Endodermal cell (in vitro differentiated cells): ENCODE data around the gene HDGFL2. TPM values are rescaled to one million over a fixed set of nuclear protein-coding genes. Genes with fewer than 3 reads are reported as not detected.

Experiments used
- DNase-seq: peaks from one replicate; pipeline ENCODE4 v3.0.0-alpha.2; 2017
- H3K27ac ChIP-seq: 2 replicates; pipeline ENCODE4 v1.5.1; 2013; ENCODE audit warnings: mild to moderate bottlenecking, low read depth, low read length, moderate library complexity
- H3K27me3 ChIP-seq: 2 replicates; pipeline ENCODE4 v1.6.1; 2013; ENCODE audit warnings: mild to moderate bottlenecking, low read length, moderate library complexity; ENCODE audit not compliant: insufficient read depth, control insufficient read depth, poor library complexity, severe bottlenecking
- H3K36me3 ChIP-seq: 2 replicates; pipeline ENCODE4 v1.7.0; 2013; ENCODE audit warnings: mild to moderate bottlenecking, low read length, moderate library complexity; ENCODE audit not compliant: control insufficient read depth, insufficient read depth
- H3K4me1 ChIP-seq: one replicate; pipeline ENCODE4 v1.7.0; 2013; ENCODE audit warnings: low read length; ENCODE audit not compliant: control insufficient read depth, insufficient read depth
- H3K4me3 ChIP-seq: 2 replicates; pipeline ENCODE4 v1.5.1; 2013; ENCODE audit warnings: mild to moderate bottlenecking, low read length, moderate library complexity
- H3K9ac ChIP-seq: 2 replicates; pipeline ENCODE4 v1.6.1; 2013; ENCODE audit warnings: mild to moderate bottlenecking, low read length, moderate library complexity; ENCODE audit not compliant: poor library complexity, severe bottlenecking; ENCODE audit errors: extremely low read depth
- H3K9me3 ChIP-seq: 2 replicates; pipeline ENCODE4 v1.6.1; 2013; ENCODE audit warnings: mild to moderate bottlenecking, low read length, moderate library complexity; ENCODE audit not compliant: control insufficient read depth
- H3K27ac Mint-ChIP-seq: 2 replicates; pipeline ENCODE4 v1.8.0; 2020; ENCODE audit warnings: mixed read lengths
- H3K27me3 Mint-ChIP-seq: 2 replicates; pipeline ENCODE4 v1.8.0; 2021; ENCODE audit warnings: mild to moderate bottlenecking, mixed read lengths; ENCODE audit not compliant: insufficient read depth
- H3K36me3 Mint-ChIP-seq: 2 replicates; pipeline ENCODE4 v1.8.0; 2020; ENCODE audit warnings: low read depth, mixed read lengths
- H3K4me1 Mint-ChIP-seq: 2 replicates; pipeline ENCODE4 v1.8.0; 2020; ENCODE audit warnings: mixed read lengths
- H3K4me3 Mint-ChIP-seq: 2 replicates; pipeline ENCODE4 v1.8.0; 2020; ENCODE audit warnings: mild to moderate bottlenecking, moderate library complexity, mixed read lengths
- H3K9me3 Mint-ChIP-seq: 2 replicates; pipeline ENCODE4 v1.8.0; 2020; ENCODE audit warnings: mild to moderate bottlenecking, mixed read lengths
- CTCF ChIP-seq: fragments of 200-600 bp; sonication (generic); conservative IDR thresholded peaks from 2 replicates; pipeline ENCODE4 v1.5.0; 2021; ENCODE audit warnings: antibody characterized with exemption, mild to moderate bottlenecking
- whole genome bisulfite sequencing, 2 experiments: methylation state at CpG; one replicate each; pipeline versions ENCODE4 v1.1.5 to v1.1.7; 2013; ENCODE audit warnings: missing lambda C conversion rate in 2 of 2, mixed read lengths in 1 of 2; ENCODE audit not compliant: insufficient coverage in 1 of 2, insufficient read length in 1 of 2; 5-methylcytosine and 5-hydroxymethylcytosine counted together
- total RNA-seq, 2 donors: library from RNA; stranded (reverse); fragmentation: NEBNext Ultra II Directional in 1 of 2; extraction: Animal tissue kit (Norgen Biotek cat#: 25700) in 1 of 2; gene quantifications; 2 replicates in 1 of 2; 3 replicates in 1 of 2; pipeline ENCODE4 v1.2.1, GENCODE V29; 2021

The HDGFL2 gene
- total RNA-seq, 2 donors from 2014 or later, result 117 TPM

- no peak for DNase-seq
Observed at GRCh38 chr19:4519172-4519496, 47.0 kb downstream of the HDGFL2 start.

GRCh38 chr19:4519521-4520277 is 47.6 kb downstream of the HDGFL2 start:
- Histone ChIP-seq H3K36me3 (no peaks in the 10 kb centered on the region), H3K4me3 (no peak overlapping the region), H3K27me3 (no peaks in the 10 kb centered on the region), H3K9me3 (no peaks in the 10 kb centered on the region), H3K9ac (no peak overlapping the region), H3K4me1 (no peaks in the 10 kb centered on the region), H3K27ac (no peak overlapping the region)
- H3K36me3 Mint-ChIP-seq, result no peaks in the 10 kb centered on the region
- no peak for TF ChIP-seq CTCF
- H3K27me3 Mint-ChIP-seq, result peaks cover 27% of the 10 kb centered on the region
- no peak overlapping the region for H3K4me3 Mint-ChIP-seq
- no peak for DNase-seq
- H3K27ac Mint-ChIP-seq, result no peak overlapping the region
- H3K9me3 Mint-ChIP-seq, result peaks cover 1% of the 10 kb centered on the region
- WGBS, 2 experiments, result 82 to 86% methylated on average over 8 to 9 of the region's 9 CpGs
- H3K4me1 Mint-ChIP-seq, result no peaks in the 10 kb centered on the region

More at GRCh38 chr19:4519172-4519496, 47.0 kb downstream of the HDGFL2 start:
- no peak overlapping the region for H3K4me3 Mint-ChIP-seq
- Histone ChIP-seq H3K27me3 (no peaks in the 10 kb centered on the region), H3K4me1 (no peaks in the 10 kb centered on the region), H3K4me3 (no peak overlapping the region), H3K9ac (no peak overlapping the region), H3K9me3 (no peaks in the 10 kb centered on the region), H3K27ac (no peak overlapping the region), H3K36me3 (no peaks in the 10 kb centered on the region)
- H3K27ac Mint-ChIP-seq, result no peak overlapping the region
- peaks cover 1% of the 10 kb centered on the region for H3K9me3 Mint-ChIP-seq
- peaks cover 29% of the 10 kb centered on the region for H3K27me3 Mint-ChIP-seq
- TF ChIP-seq CTCF, result no peak
- H3K4me1 Mint-ChIP-seq, result no peaks in the 10 kb centered on the region
- H3K36me3 Mint-ChIP-seq, result no peaks in the 10 kb centered on the region
- 87 to 100% methylated on average over 1 to 6 of the region's 6 CpGs for WGBS, 2 experiments

- no peaks in the 10 kb centered on the region for H3K27me3 ChIP-seq
- H3K27ac ChIP-seq, result no peak overlapping the region
- H3K9me3 ChIP-seq, result no peaks in the 10 kb centered on the region
- peaks cover 19% of the 10 kb centered on the region for H3K27me3 Mint-ChIP-seq
- no peak for DNase-seq
- H3K9me3 Mint-ChIP-seq, result peaks cover 1% of the 10 kb centered on the region
- no peaks in the 10 kb centered on the region for H3K36me3 Mint-ChIP-seq
- no peaks in the 10 kb centered on the region for H3K4me1 Mint-ChIP-seq
- H3K4me3 ChIP-seq, result no peak overlapping the region
- 86 to 87% methylated on average over 8 to 11 of the region's 11 CpGs for WGBS, 2 experiments
- no peak for TF ChIP-seq CTCF
- no peak overlapping the region for H3K9ac ChIP-seq
- no peaks in the 10 kb centered on the region for H3K36me3 ChIP-seq
- no peak overlapping the region for H3K27ac Mint-ChIP-seq
- H3K4me1 ChIP-seq, result no peaks in the 10 kb centered on the region
- H3K4me3 Mint-ChIP-seq, result no peak overlapping the region
Observed at GRCh38 chr19:4521170-4521887, 49.2 kb downstream of the HDGFL2 start.
